AG09319 (cell line): ENCODE data around the gene RCOR2.
"Not testable (repeated sequence)": the region's sequence is repeated elsewhere in the genome, so short reads cannot be mapped to it uniquely, and the experiment has no call there.

Source experiments
- DNase-seq: peaks from one replicate; pipeline ENCODE4 v3.0.0-alpha.2; 2010; ENCODE audit warnings: low read depth; ENCODE audit errors: extremely low read depth
- TF ChIP-seq, protein P1 (sequence below): IDR thresholded peaks from 2 replicates; pipeline ENCODE4 v1.5.1; 2011; ENCODE audit warnings: low read depth, mild to moderate bottlenecking, inconsistent platforms, low read length, moderate library complexity

Gene RCOR2

DNA sequence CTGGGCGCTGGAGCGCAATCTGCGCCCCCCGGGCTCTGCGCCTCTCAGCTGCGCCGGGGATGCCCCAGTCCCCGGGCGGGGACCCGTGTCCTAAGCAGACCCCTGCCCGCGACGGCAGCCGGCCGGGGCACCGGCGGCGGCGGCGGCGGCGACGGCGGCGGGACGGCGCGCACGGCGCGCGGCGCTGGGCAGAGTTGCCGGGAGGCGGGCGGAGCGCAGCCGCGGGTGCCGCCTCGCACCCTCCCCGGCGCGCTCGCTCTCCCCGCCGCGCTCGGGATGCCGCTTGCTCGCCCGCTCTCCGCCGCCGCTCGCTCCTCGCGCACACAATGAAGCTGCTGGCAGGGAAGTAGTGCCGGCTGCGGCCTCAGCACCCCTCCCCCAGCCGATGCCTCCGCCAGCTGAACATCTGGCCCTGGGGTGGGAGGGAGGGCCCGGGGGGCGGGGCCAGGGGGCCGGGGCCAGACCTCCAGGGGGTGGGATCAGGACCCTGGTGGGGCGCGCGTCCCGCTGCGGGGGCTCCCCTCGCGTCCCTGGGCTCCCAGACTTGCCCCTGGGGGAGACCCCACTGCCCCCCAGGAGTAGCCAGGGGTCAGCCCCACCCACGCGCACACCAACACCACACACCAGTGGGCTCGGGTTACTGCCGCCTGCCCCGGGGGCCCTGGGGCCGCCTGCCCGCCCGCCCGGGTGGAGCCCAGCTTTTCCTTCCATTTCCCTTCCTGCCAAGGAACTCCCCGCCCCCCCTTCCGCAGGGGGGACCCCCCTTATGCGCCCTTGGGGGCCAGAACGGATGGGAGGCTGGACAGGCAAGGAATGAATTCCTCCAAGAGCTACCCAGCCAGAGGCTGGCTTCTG, at the start of gene RCOR2:
TSS of gene RCOR2 (minus strand) at position 328 of the 855 bp plus-strand sequence. CDS start 708 bp downstream, outside the sequence.
- DNase-seq = peak; percentile 71
- TF ChIP-seq, protein P1, sequence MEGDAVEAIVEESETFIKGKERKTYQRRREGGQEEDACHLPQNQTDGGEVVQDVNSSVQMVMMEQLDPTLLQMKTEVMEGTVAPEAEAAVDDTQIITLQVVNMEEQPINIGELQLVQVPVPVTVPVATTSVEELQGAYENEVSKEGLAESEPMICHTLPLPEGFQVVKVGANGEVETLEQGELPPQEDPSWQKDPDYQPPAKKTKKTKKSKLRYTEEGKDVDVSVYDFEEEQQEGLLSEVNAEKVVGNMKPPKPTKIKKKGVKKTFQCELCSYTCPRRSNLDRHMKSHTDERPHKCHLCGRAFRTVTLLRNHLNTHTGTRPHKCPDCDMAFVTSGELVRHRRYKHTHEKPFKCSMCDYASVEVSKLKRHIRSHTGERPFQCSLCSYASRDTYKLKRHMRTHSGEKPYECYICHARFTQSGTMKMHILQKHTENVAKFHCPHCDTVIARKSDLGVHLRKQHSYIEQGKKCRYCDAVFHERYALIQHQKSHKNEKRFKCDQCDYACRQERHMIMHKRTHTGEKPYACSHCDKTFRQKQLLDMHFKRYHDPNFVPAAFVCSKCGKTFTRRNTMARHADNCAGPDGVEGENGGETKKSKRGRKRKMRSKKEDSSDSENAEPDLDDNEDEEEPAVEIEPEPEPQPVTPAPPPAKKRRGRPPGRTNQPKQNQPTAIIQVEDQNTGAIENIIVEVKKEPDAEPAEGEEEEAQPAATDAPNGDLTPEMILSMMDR = no peak

DNA sequence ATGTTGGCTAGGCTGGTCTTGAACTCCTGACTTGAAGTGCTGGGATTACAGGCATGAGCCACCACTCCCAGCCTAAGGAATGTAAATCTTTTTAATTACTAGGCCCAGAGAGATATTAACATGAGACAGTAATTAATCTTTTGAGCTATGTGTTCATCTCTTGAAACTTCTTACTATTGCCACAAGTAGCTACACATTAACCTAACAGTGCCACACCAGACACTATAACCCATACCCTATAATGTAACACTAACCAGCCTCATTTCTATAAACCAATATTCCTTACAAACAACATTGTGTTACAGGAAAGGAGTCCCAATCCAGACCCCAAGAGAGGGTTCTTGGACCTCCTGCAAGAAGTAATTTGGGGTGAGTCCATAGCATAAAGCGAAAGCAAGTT, 49.5 kb upstream of the RCOR2 start:
- DNase-seq = no peak
- TF ChIP-seq, protein P1 = no peak

DNA sequence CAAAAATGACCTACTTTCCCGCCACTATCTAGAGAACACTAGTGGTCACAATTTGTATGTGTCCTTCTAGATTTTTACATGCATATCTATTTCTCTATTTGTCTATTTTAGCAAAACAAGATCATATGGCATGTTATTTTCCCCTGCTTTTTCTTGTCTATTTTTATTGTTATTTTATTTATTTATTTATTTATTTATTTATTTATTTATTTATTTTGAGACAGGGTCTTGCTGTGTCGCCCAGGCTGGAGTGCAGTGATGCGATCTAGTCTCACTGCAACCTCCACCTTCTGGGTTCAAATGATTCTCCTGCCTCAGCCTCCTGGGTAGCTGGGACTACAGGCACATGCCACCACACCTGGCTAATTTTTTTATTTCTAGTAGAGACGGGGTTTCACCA, 46.9 kb upstream of the RCOR2 start:
- DNase-seq = not testable (repeated sequence)

DNA sequence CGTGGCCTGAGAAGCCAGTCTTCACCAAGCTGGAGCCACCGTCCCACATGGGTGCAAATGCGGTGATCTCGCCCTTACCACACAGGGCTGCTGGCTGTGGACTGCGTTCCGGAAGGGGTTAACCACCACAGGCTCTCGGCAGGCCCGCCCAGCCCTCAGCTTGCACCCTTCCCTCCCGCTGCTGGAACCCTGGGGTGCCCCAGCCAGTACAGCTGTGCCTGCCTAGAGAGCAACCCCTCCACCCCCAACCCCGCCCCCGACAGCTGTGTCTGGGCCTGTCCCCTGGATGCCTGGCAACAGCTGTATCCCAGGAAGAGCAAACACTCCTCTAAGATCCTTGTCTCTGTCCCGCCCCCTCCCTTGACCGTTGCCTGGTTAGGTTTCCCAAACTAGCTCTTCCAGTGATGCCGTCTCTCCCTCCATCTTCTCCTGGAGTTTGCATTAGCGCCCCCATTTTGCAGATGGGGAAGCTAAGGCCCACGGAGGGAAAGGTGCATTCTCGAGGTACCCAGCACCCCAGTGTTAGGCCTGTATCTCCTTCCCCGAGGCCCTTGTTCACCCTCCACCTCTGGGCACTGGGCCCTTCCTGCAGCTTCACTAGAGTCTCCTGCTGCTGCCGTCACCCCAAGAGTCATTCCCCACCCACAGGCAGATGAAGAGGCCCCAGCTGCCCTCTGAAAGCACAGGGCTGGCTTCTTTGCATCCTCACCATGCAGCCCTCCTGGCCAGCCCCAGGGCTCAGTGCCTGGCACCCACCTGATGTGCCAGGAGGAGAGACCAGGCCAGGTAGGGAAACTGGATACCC, 44.8 kb upstream of the RCOR2 start:
- no peak for DNase-seq
- TF ChIP-seq, protein P1 = no peak

DNA sequence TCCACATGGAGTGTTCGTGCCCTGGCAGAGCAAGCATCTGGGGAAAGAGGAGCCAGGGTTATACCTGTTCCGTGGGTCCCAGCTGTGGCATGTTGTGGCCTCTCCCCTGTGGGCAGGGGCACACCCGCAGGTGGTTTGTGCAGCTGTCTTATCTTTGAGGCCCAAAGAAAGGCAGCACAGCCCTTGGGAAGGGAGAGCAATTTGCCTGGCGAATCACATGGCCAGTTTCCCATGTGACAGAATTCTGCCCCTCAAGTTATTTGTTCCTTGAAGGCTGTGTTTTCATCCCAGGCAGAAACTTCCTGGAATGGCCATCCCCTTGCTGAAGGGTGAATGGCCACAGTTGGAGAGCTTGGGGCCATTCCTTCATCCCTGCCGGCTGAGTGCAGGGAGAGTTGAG, 41.0 kb upstream of the RCOR2 start:
- DNase-seq = no peak

DNA sequence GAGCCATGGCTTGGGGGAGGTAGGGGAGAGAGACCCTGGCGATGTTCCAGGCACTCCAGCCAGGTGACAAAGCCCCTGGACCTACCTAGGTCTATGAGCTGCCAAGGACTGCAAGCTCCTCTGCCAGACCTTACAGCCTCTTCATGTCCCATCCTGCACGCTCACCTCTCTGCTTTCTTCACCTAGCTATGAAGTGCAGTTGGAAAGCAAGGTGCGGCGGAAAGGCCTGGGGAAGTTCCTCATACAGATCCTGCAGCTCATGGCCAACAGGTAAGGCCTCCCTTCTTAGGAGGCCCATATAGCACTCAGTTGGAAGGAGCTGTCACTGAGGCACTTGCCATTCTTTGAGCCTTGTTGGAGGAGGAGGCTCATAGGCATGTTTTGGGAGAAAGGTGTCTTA, 35.6 kb upstream of the RCOR2 start:
- DNase-seq = no peak
- TF ChIP-seq, protein P1 = no peak

More for the DNA sequence above, 41.0 kb upstream of the RCOR2 start:
- TF ChIP-seq, protein P1 = no peak

DNA sequence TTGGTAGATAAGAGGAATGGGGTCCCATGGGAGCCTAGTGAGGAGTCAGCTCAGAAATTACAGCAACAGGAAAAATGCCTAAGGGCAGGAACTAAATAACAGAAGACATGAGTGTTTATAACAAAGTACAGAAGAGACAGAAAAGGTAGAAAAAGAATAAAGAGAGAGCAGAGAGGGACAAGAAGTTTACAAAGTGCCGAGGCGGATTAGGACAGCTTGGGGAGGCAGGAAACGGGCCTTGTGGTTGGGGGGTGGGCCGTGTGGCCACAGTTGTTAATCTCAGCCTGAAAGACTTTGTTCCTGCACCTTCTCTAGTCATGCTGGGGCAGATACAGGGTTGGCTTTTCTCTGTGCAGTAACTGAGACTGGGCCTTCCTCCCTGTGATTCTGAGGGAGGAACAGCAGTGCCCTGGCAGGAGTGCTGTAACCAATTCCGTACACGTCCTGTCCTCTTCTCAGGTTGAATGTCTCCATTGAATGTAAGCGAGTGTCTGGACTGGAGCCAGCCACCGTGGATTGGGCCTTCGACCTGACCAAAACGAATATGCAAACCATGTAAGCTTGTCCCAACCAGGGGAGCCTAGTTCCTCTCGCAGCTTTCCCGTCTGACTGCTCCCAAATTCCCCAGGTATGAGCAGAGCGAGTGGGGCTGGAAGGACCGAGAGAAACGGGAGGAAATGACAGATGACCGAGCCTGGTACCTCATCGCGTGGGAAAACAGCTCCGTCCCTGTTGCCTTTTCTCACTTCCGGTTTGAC, 35.0 kb upstream of the RCOR2 start:
- no peak for DNase-seq
- TF ChIP-seq, protein P1 = no peak
